GM19193 (cell line): ENCODE results near the gene CLDN20.

ENCODE experiments used
- POLR2A ChIP-seq: IDR thresholded peaks from 4 replicates; pipeline ENCODE4 v1.6.1; 2011; ENCODE audit not compliant: insufficient read depth, insufficient read length; ENCODE audit errors: extremely low read depth

Gene CLDN20, protein sequence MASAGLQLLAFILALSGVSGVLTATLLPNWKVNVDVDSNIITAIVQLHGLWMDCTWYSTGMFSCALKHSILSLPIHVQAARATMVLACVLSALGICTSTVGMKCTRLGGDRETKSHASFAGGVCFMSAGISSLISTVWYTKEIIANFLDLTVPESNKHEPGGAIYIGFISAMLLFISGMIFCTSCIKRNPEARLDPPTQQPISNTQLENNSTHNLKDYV

GRCh38 chr6:155263373-155264063, at the start of gene CLDN20:
Gene CLDN20 (plus strand): TSS chr6:155264013. CDS start chr6:155275720, 11,707 bp downstream.
- no peak for TF ChIP-seq POLR2A

DNA sequence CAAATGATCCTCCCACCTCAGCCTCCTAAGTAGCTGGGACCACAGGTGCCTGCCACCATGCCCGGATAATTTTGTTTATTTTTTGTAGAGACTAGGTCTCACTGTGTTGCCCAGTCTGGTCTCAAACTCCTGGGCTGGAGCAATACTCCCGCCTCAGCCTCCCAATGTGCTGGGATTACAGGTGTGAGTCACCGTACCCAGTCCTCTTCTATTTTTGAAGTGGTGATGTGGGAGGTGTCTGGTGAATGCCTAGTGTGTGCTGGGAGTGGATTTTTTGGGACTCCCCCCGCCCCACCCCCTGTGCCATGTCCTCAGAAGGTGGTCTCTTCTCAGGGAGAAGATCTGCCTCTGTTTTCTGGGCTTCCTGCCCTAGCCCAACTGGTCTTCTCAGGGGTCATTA, 47.9 kb upstream of the CLDN20 start:
- no peak for TF ChIP-seq POLR2A

DNA sequence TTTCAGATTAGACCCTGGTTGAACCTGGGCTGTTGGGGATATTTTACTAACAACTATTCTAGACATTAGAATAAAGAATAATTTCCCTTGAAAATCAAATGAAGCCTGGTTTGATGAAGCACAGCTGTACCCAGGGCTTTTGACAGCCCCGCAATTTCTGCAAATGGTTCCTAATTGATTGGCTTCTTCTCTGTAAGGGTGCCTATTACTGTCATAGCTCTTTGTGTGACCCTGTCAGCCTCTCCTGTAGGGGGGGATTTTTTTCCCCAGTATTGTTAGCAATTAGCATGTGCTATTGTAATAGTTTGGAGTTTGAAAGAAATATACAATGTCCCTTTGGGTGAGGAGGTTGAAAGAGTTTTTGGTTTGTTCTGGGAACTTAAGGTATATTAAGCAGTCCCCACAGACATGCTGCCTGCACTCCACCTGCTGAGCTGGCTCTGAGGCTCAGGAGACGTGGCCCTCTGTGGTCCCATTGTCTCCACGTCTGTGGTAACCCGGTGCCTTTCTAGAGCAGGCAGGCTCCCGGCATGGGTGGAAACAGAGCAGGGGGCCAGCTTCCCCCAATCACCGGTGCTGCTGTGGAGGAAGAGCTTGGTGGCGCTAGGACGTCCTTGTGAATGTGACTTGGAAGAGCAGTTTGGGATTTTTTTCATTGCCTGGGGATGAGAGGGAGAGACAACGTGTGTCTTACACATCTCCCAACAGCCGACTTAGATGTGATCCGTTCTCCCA, 47.3 kb upstream of the CLDN20 start:
- TF ChIP-seq POLR2A, result no peak

- no peak for TF ChIP-seq POLR2A
Measured at GRCh38 chr6:155219299-155219698, 44.5 kb upstream of the CLDN20 start.

- TF ChIP-seq POLR2A, result no peak
Measured at GRCh38 chr6:155219858-155220301, 43.9 kb upstream of the CLDN20 start.

GRCh38 chr6:155221086-155221485, 42.7 kb upstream of the CLDN20 start:
- TF ChIP-seq POLR2A, result no peak

- TF ChIP-seq POLR2A, result no peak
Measured at GRCh38 chr6:155222506-155222905, 41.3 kb upstream of the CLDN20 start.

DNA sequence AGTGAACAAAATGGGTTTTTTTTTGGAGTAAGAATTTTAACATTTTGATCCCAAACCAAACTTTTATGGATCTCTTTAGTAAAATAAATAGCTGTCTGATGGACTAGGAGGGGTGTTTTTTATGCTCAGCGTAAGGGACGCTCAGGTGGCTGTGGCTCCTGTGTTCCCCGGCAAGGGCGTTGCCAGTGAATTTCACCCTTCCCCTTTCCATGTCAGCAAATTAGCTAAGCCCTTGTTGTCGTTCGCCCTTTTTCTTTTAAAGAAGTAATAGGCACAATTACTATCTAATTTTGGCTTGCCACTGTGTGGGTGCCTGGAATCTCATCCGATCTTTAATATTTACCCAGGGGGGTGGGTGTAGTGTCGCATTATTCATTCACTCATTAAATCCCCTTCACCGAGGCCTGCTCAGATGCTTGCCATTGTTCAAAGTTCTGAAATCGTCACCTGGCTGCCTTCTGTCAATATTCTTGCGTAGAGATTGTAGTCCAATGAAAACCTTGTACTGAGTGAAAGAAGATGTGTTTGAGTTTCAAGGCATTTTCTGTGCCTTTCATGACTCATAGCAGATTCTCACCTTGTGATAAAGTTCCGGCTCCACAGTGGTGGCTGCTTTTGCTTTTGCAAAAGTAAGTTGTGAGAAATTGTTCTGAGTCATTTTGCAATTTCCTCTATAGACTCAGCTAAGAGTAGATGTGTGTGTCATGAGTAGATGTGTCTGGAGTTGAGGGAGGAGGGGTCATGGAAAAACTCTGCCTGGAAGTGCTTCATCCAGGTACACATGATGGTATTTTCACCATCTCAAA, 40.0 kb upstream of the CLDN20 start:
- no peak for TF ChIP-seq POLR2A

- no peak for TF ChIP-seq POLR2A
Measured at GRCh38 chr6:155224618-155225017, 39.2 kb upstream of the CLDN20 start.

- no peak for TF ChIP-seq POLR2A
Measured at GRCh38 chr6:155227046-155227445, 36.8 kb upstream of the CLDN20 start.

DNA sequence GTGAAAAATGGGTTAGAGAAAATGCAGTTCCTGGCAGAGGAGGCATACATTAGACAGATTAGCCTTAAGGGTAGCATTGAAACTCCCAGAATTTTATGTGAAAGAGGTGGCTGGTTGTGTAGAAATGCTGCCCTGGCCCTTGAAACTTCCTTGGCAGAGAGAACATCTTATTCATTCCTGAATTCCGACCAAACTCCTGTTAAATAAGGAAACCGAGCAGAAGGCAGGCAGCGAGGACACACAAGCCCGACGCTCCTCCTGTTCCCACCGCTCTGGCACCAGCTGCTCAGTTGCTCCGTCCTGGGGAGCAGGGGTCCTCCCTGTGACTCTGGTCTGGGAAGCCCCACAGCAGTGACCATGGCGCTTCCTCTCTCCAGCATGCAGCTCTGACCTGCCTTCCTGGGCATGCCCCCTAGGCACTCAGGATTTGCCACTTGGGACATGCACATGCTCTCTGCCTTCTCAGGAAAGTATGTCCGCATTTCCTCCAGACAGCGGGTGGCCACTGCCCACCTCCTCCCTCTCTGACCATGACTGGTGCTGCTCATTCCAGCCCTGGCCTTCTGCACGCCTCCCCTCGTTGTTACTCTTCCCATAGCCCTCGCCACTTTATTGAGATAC, 35.2 kb upstream of the CLDN20 start:
- TF ChIP-seq POLR2A, result no peak

DNA sequence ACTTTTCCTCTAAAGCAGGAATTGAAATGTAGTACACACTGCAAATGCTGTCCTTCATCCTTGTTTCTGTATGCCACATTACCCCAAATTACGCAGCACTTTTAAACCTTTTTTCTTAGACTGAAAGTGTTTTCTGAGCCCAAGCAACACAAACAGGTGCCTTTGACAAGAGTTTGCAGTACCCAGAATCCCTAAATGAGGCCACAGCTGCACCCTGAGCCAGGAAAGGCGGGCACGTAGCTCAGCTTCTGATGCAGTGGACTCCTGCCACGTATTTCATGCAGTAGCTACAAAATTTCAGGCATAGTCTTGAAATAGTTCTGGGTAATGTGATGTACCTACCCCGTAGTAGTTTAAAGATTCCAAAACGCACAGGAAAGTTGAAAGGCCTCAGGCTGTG, 31.0 kb upstream of the CLDN20 start:
- no peak for TF ChIP-seq POLR2A

- TF ChIP-seq POLR2A, result no peak
Measured at GRCh38 chr6:155234167-155234566, 29.6 kb upstream of the CLDN20 start.

DNA sequence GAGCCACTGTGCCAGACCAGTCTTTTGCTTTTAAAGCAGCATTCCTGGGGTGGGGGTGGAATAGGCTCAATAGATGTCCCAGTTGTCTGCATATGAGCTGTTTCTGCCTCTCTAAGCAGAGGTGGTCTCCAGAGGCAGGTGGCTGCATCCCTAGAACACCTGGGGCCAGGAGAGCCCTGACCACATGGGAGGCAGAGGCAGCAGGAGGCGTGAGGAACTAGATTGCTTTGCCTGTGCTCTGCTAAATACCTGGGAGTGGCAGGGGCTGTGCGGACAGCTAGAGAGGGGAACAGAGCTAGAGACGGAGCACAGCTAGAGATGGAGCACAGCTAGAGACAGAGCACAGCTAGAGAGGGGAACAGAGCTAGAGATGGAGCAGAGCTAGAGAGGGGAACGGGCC, 29.1 kb upstream of the CLDN20 start:
- no peak for TF ChIP-seq POLR2A

GRCh38 chr6:155235087-155235486, 28.7 kb upstream of the CLDN20 start:
- TF ChIP-seq POLR2A, result no peak

DNA sequence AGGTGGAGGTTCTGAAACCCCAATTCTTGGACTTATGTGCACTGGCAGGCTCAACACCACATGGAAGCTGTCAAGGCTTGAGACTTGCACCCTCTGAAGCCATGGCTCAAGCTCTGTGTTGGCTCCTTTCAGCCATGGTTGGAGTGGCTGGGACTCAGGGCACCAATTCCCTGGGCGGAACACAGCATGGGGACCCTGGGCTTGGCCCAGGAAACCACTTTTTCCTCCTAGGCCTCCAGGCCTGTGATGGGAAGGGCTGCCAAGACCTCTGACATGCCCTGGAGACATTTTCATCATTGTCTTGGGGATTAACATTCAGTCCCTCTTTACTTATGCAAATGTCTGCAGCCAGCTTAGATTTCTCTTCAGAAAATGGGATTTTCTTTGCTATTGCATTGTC, 26.2 kb upstream of the CLDN20 start:
- no peak for TF ChIP-seq POLR2A
